Prostate gland (tissue), 2 donors: ENCODE results near the gene ARSB.

Experiments
- POLR2A ChIP-seq: fragments of 450-650 bp; IDR thresholded peaks from one replicate; pipeline ENCODE4 v1.6.1; 2016; ENCODE audit warnings: antibody characterized with exemption, mild to moderate bottlenecking
- TF ChIP-seq, protein P1 (sequence below), 4 experiments: fragments of 200-600 bp in 2 of 4; fragments of 450-650 bp in 2 of 4; sonication (generic) in 2 of 4; IDR thresholded peaks; 1 replicate in 3 of 4; 2 replicates in 1 of 4; pipeline ENCODE4 v1.5.1; 2016 to 2019; ENCODE audit warnings: antibody characterized with exemption in 4 of 4, mild to moderate bottlenecking in 2 of 4, moderate library complexity in 2 of 4

GRCh38 chr5:79025054-79025472, 40.0 kb upstream of the ARSB start:
- TF ChIP-seq, protein P1, sequence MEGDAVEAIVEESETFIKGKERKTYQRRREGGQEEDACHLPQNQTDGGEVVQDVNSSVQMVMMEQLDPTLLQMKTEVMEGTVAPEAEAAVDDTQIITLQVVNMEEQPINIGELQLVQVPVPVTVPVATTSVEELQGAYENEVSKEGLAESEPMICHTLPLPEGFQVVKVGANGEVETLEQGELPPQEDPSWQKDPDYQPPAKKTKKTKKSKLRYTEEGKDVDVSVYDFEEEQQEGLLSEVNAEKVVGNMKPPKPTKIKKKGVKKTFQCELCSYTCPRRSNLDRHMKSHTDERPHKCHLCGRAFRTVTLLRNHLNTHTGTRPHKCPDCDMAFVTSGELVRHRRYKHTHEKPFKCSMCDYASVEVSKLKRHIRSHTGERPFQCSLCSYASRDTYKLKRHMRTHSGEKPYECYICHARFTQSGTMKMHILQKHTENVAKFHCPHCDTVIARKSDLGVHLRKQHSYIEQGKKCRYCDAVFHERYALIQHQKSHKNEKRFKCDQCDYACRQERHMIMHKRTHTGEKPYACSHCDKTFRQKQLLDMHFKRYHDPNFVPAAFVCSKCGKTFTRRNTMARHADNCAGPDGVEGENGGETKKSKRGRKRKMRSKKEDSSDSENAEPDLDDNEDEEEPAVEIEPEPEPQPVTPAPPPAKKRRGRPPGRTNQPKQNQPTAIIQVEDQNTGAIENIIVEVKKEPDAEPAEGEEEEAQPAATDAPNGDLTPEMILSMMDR (IDR thresholded peaks at IDR 0.05) = peak; percentile 84 to 94 (median 89)
- no peak for TF ChIP-seq POLR2A
